K562 (cell line): ENCODE measurements around the gene ZMYND8. TPM values are rescaled to one million over a fixed set of nuclear protein-coding genes. Genes with fewer than 3 reads are reported as not detected.
A peak's percentile ranks its signal among the peaks of the same experiment; 100 is the strongest.

ENCODE experiments used
- DACH1 ChIP-seq: fragments of 450-650 bp; IDR thresholded peaks from 2 replicates; pipeline ENCODE4 v1.6.1; 2018; ENCODE audit not compliant: partially characterized antibody
- L3MBTL2 ChIP-seq: fragments of 450-650 bp; IDR thresholded peaks from 2 replicates; pipeline ENCODE4 v1.6.1; 2016; ENCODE audit warnings: mild to moderate bottlenecking, moderate library complexity
- NR2C2 ChIP-seq, 2 experiments: fragments of 200-800 bp in 1 of 2; sonication (Bioruptor generic) in 1 of 2; sonication (generic) in 1 of 2; formaldehyde crosslinking in 1 of 2; IDR thresholded peaks; 2 replicates each; pipeline versions ENCODE4 v1.6.1 to v1.8.0; 2016 to 2022; ENCODE audit warnings: mild to moderate bottlenecking in 1 of 2, missing compliant biosample characterization in 1 of 2, missing genetic modification characterization in 1 of 2, missing genetic modification reagents in 1 of 2
- ZNF146 ChIP-seq: IDR thresholded peaks from one replicate; pipeline ENCODE4 v1.6.1; 2018; ENCODE audit warnings: missing compliant biosample characterization; ENCODE audit not compliant: unreplicated experiment
- ZNF57 ChIP-seq: fragments of 450-650 bp; formaldehyde crosslinking; IDR thresholded peaks from 2 replicates; pipeline ENCODE4 v1.4.0; 2020; ENCODE audit warnings: mild to moderate bottlenecking, moderate library complexity
- ZNF766 ChIP-seq: fragments of 200-800 bp; sonication (Bioruptor generic); conservative IDR thresholded peaks from 2 replicates; pipeline ENCODE4 v1.6.1; 2016; ENCODE audit warnings: missing genetic modification characterization, missing compliant biosample characterization
- polyA plus RNA-seq, 8 experiments: library from polyadenylated mRNA; depleted of rRNA in 4 of 8; stranded (reverse) in 5 of 8; unstranded in 3 of 8; fragments of >200 nt; fragmentation: Nextera tagmentation in 2 of 8; fragmentation: Illumina TruSeq in 1 of 8; extraction: Ambion mirVana in 2 of 8; extraction: Trizol in 1 of 8; gene quantifications; 2 replicates each; pipeline versions ENCODE4 v1.2.1 to v1.2.3, GENCODE V29; 2011 to 2014; ENCODE audit warnings: inconsistent platforms in 1 of 8, missing spikeins in 1 of 8
- total RNA-seq, 7 experiments: library from RNA; depleted of rRNA in 6 of 7; stranded (reverse); fragments of >200 nt in 6 of 7; fragmentation: Illumina TruSeq in 2 of 7; extraction: Trizol in 2 of 7; gene quantifications; 2 replicates each; pipeline versions ENCODE4 v1.2.1 to v1.2.3, GENCODE V29; 2011 to 2021; ENCODE audit warnings: low replicate concordance in 1 of 7
- TF ChIP-seq, protein P1 (sequence below): sonication (generic); formaldehyde crosslinking; IDR thresholded peaks from 2 replicates; pipeline ENCODE4 v1.8.1; 2023; ENCODE audit warnings: mild to moderate bottlenecking, missing genetic modification reagents
- TF ChIP-seq, protein P2 (sequence below): sonication (generic); formaldehyde crosslinking; IDR thresholded peaks from 2 replicates; pipeline ENCODE4 v1.8.0; 2023; ENCODE audit warnings: missing genetic modification reagents, mild to moderate bottlenecking, borderline replicate concordance
- TF ChIP-seq, protein P3 (sequence below), 3 experiments: fragments of 200-800 bp in 1 of 3; fragments of 250-450 bp in 1 of 3; fragments of 450-650 bp in 1 of 3; sonication (Bioruptor Pico) in 1 of 3; sonication (Bioruptor generic) in 1 of 3; formaldehyde crosslinking in 1 of 3; IDR thresholded peaks; 2 replicates each; pipeline versions ENCODE4 v1.6.1 to v1.8.0; 2016 to 2022; ENCODE audit warnings: mild to moderate bottlenecking in 2 of 3, missing genetic modification characterization in 2 of 3, missing compliant biosample characterization in 1 of 3, moderate library complexity in 1 of 3

ZMYND8 gene
- total and polyA plus RNA-seq, 9 of the 15 experiments (the other 6 are each of a cell fraction or from before 2014, with no cell fraction given): 31.8 to 148 (median 71.9) TPM

DNA sequence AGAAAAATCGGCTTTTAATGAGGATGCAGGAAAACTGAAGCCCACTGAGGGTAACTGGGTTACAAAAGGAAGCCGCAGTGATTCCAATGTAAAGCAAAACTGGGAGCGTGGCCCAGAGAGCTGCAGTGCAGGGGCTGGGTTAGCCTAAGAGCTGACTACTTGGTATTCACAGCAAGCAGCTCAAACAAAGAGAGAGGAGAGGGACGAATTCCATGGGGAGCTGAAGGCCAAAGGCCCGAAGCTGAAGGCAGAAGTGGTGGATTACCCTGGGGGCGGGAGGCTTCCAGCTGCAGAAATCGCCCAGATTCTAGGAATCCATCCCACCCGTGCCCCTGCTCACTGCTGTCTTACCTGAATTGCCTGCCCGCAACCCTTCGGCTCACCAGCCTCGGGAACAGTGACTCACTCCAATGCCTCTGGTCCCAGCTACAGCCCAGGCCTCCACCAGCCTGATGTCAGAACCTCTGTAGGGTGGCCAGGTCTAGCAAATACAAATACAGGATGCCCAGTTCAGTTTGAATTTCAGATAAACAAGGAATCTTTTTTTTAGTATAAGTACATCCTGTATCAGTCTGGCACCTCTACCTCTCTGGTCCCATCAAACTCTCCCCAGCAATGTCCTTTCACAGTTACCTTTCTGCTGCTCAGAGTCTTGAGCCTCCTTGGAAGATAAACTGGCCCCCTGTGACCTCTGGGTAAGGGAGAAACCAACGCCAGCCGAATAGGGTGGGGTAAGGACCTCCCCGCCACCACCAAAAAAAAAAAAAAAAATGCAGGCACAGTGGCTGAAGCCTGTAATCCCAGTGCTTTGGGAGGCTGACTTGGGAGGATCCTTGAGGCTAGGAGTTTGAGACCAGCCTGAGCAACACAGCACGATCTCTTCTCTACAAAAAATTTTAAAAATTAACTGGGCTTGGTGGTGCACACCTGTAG is 14.6 kb upstream of the ZMYND8 start (continued):
- TF ChIP-seq, protein P1, sequence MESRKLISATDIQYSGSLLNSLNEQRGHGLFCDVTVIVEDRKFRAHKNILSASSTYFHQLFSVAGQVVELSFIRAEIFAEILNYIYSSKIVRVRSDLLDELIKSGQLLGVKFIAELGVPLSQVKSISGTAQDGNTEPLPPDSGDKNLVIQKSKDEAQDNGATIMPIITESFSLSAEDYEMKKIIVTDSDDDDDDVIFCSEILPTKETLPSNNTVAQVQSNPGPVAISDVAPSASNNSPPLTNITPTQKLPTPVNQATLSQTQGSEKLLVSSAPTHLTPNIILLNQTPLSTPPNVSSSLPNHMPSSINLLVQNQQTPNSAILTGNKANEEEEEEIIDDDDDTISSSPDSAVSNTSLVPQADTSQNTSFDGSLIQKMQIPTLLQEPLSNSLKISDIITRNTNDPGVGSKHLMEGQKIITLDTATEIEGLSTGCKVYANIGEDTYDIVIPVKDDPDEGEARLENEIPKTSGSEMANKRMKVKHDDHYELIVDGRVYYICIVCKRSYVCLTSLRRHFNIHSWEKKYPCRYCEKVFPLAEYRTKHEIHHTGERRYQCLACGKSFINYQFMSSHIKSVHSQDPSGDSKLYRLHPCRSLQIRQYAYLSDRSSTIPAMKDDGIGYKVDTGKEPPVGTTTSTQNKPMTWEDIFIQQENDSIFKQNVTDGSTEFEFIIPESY: 0 out of 2 replicates have a peak, but pooled peaks have one; percentile 0
- TF ChIP-seq, protein P2, sequence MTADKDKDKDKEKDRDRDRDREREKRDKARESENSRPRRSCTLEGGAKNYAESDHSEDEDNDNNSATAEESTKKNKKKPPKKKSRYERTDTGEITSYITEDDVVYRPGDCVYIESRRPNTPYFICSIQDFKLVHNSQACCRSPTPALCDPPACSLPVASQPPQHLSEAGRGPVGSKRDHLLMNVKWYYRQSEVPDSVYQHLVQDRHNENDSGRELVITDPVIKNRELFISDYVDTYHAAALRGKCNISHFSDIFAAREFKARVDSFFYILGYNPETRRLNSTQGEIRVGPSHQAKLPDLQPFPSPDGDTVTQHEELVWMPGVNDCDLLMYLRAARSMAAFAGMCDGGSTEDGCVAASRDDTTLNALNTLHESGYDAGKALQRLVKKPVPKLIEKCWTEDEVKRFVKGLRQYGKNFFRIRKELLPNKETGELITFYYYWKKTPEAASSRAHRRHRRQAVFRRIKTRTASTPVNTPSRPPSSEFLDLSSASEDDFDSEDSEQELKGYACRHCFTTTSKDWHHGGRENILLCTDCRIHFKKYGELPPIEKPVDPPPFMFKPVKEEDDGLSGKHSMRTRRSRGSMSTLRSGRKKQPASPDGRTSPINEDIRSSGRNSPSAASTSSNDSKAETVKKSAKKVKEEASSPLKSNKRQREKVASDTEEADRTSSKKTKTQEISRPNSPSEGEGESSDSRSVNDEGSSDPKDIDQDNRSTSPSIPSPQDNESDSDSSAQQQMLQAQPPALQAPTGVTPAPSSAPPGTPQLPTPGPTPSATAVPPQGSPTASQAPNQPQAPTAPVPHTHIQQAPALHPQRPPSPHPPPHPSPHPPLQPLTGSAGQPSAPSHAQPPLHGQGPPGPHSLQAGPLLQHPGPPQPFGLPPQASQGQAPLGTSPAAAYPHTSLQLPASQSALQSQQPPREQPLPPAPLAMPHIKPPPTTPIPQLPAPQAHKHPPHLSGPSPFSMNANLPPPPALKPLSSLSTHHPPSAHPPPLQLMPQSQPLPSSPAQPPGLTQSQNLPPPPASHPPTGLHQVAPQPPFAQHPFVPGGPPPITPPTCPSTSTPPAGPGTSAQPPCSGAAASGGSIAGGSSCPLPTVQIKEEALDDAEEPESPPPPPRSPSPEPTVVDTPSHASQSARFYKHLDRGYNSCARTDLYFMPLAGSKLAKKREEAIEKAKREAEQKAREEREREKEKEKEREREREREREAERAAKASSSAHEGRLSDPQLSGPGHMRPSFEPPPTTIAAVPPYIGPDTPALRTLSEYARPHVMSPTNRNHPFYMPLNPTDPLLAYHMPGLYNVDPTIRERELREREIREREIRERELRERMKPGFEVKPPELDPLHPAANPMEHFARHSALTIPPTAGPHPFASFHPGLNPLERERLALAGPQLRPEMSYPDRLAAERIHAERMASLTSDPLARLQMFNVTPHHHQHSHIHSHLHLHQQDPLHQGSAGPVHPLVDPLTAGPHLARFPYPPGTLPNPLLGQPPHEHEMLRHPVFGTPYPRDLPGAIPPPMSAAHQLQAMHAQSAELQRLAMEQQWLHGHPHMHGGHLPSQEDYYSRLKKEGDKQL (CRISPR knock-in tag): no peak
- TF ChIP-seq NR2C2 (CRISPR knock-in tag; IDR thresholded peaks at IDR 0.05): no peak
- no peak for TF ChIP-seq NR2C2 (tag; IDR thresholded peaks at IDR 0.05)
- TF ChIP-seq ZNF146 (CRISPR knock-in tag): no peak
- TF ChIP-seq L3MBTL2: no peak
- TF ChIP-seq ZNF766 (CRISPR knock-in tag): no peak
- TF ChIP-seq, protein P3, sequence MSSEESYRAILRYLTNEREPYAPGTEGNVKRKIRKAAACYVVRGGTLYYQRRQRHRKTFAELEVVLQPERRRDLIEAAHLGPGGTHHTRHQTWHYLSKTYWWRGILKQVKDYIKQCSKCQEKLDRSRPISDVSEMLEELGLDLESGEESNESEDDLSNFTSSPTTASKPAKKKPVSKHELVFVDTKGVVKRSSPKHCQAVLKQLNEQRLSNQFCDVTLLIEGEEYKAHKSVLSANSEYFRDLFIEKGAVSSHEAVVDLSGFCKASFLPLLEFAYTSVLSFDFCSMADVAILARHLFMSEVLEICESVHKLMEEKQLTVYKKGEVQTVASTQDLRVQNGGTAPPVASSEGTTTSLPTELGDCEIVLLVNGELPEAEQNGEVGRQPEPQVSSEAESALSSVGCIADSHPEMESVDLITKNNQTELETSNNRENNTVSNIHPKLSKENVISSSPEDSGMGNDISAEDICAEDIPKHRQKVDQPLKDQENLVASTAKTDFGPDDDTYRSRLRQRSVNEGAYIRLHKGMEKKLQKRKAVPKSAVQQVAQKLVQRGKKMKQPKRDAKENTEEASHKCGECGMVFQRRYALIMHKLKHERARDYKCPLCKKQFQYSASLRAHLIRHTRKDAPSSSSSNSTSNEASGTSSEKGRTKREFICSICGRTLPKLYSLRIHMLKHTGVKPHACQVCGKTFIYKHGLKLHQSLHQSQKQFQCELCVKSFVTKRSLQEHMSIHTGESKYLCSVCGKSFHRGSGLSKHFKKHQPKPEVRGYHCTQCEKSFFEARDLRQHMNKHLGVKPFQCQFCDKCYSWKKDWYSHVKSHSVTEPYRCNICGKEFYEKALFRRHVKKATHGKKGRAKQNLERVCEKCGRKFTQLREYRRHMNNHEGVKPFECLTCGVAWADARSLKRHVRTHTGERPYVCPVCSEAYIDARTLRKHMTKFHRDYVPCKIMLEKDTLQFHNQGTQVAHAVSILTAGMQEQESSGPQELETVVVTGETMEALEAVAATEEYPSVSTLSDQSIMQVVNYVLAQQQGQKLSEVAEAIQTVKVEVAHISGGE (CRISPR knock-in tag; IDR thresholded peaks at IDR 0.05): peak in 1 of 3 experiments; percentile 81; a peak in 2 of 6 replicates
- TF ChIP-seq DACH1: no peak
- no peak for TF ChIP-seq ZNF57 (CRISPR knock-in tag)
